Activated T-helper 17 cell treated with anti-CD3 and anti-CD28 coated beads, Interleukin-2, amount 50 U/mL, for 72 hours (primary cell): ENCODE results near the gene ZNG1A. TPM values are rescaled to one million over a fixed set of nuclear protein-coding genes. Genes with fewer than 3 reads are reported as not detected.
"Not testable (repeated sequence)": the region's sequence is repeated elsewhere in the genome, so short reads cannot be mapped to it uniquely, and the experiment has no call there.

Experiments used
- ATAC-seq: fragments of 150-1000 bp; cut with Tn5 transposase; replicated peaks from 2 replicates; pipeline ENCODE4 v1.10.0; 2021; ENCODE audit warnings: mild to moderate bottlenecking, moderate library complexity
- H3K27ac Mint-ChIP-seq: one replicate; pipeline ENCODE4 v1.8.0; 2022; ENCODE audit warnings: mixed read lengths
- H3K27me3 Mint-ChIP-seq: one replicate; pipeline ENCODE4 v1.8.0; 2022; ENCODE audit warnings: mixed read lengths
- H3K36me3 Mint-ChIP-seq: one replicate; pipeline ENCODE4 v1.8.0; 2022; ENCODE audit warnings: low read depth, mild to moderate bottlenecking, mixed read lengths
- H3K4me1 Mint-ChIP-seq: one replicate; pipeline ENCODE4 v1.8.0; 2022; ENCODE audit warnings: mixed read lengths
- H3K4me3 Mint-ChIP-seq: one replicate; pipeline ENCODE4 v1.8.0; 2022; ENCODE audit warnings: mild to moderate bottlenecking, mixed read lengths
- H3K9me3 Mint-ChIP-seq: one replicate; pipeline ENCODE4 v1.8.0; 2022; ENCODE audit warnings: mixed read lengths
- total RNA-seq, 2 donors: library from RNA; stranded (reverse); gene quantifications; one replicate each; pipeline ENCODE4 v1.2.3, GENCODE V29; 2022

ZNG1A gene
- total RNA-seq, 2 donors from 2014 or later, result 38.8 to 56.6 TPM

DNA sequence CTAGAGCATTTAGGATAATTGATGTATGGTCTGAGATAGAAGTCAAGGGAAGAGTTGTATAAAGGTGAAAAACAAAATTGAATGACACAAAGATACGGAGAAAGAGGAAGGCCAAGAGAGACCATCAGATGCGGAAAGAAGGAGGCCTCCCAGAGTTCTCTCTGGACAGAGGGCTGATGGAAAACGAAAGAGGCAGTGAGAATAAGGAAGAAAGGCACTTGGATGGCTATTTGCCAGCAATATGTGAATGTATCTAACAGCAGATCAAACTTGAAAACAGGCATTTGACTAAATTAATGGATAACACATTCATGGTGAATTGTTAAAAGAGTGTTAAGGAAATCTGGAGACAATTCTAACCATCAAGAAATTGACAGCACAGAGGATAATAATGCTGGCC, 33.4 kb upstream of the ZNG1A start:
- ATAC-seq, result no peak
- Mint-ChIP-seq H3K27ac (no peak overlapping the region), H3K36me3 (no peaks in the 10 kb centered on the region), H3K27me3 (no peaks in the 10 kb centered on the region), H3K4me3 (no peak overlapping the region), H3K9me3 (no peaks in the 10 kb centered on the region), H3K4me1 (no peaks in the 10 kb centered on the region)

DNA sequence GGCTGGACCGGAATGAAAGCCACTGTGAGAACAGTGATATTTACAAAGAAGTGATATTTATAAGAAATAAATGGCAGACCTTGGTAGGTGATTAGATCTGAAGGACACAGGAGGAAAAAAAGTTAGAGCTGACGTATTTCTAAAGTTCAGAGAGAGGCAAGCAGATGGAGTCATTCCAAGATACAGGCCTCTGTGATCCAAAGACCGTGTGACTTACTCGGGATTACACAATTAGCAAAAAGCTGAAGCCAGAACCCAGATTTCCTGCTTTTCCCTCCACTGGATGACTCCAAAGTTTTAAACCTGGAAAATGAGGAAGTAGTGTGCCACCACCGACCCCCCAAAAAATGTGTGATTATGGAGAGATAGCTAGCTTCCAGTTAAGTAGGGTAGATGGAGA, 32.7 kb upstream of the ZNG1A start:
- no peaks in the 10 kb centered on the region for H3K4me1 Mint-ChIP-seq
- no peak for ATAC-seq
- no peaks in the 10 kb centered on the region for H3K27me3 Mint-ChIP-seq
- no peaks in the 10 kb centered on the region for H3K36me3 Mint-ChIP-seq
- no peaks in the 10 kb centered on the region for H3K9me3 Mint-ChIP-seq
- no peak overlapping the region for H3K4me3 Mint-ChIP-seq
- H3K27ac Mint-ChIP-seq, result no peak overlapping the region

DNA sequence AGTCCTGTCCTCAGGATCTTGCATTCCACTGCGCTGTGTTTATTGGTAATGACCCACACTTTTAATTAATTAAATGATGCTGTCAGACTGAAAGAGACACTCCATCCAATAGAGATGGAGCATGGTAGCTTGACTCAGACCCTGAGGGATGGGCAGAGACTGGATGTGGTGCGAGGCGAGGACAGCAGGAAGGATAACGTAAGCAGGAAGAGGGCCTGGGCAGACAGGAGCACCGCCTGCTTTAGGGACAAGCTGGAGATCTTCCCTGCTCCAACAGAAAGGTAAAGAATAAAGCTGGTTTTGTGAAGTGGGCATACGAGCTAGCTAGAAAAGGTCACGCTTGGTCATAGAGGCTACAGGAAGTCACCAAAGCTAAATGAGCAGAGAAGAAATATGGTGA, 32.2 kb upstream of the ZNG1A start:
- Mint-ChIP-seq H3K4me1 (no peaks in the 10 kb centered on the region), H3K27ac (no peak overlapping the region), H3K9me3 (no peaks in the 10 kb centered on the region), H3K27me3 (no peaks in the 10 kb centered on the region), H3K36me3 (no peaks in the 10 kb centered on the region), H3K4me3 (no peak overlapping the region)
- no peak for ATAC-seq

DNA sequence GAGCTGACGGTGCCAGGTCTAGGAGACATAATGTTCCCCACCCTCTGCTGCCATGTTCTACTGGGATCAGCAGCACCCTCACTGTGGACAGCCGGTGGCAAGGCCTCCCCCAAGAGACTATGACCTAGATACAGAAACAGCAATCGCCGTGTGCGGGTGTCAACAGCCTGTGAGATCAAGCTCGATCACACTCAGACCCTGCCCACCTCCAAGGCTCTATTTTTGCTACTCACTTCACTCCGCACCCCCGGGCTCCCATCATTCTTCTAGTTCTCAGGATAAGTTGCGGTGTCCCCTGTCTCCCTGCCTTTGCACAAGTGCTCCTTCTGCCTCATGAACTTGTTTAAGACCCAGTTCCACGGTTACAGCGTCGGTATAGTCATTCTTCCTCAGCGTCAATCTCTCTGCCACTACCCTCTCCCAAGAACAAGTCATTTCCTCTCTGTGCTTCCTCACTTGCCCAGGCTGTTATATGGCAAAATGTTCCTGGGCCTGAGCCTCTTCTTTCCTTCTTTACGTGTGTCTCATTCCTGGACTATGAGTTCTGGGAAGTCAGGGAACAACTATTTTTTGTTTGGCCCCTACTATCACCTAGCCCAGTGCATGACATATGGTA, 30.4 kb upstream of the ZNG1A start:
- no peak for ATAC-seq
- H3K4me1 Mint-ChIP-seq, result no peaks in the 10 kb centered on the region
- H3K36me3 Mint-ChIP-seq, result no peaks in the 10 kb centered on the region
- H3K9me3 Mint-ChIP-seq, result no peaks in the 10 kb centered on the region
- H3K4me3 Mint-ChIP-seq, result no peak overlapping the region
- peaks cover under 1% of the 10 kb centered on the region for H3K27me3 Mint-ChIP-seq
- H3K27ac Mint-ChIP-seq, result no peak overlapping the region

DNA sequence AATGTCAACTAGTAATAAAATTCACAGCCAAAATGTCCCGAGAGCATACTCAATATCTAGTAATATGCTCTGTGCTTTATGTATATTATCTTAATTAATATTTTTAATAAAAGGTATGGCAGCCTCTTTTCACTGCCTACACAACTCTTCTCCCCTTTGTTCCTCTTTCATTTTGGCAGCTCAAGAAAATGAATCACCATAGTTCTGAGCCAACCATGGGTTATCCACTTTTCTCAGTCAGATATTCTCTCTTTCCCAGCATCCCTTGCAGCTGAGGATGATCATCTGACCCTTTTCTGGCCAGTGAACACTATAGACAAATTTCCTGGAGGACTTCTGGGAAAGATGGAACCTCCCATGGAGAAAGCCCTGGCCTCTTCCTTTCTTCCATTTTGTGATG, 27.6 kb upstream of the ZNG1A start:
- peaks cover 6% of the 10 kb centered on the region for H3K27me3 Mint-ChIP-seq
- no peaks in the 10 kb centered on the region for H3K36me3 Mint-ChIP-seq
- peak overlapping the region; percentile 56 for H3K27ac Mint-ChIP-seq
- H3K4me1 Mint-ChIP-seq, result no peaks in the 10 kb centered on the region
- ATAC-seq, result no peak
- H3K9me3 Mint-ChIP-seq, result no peaks in the 10 kb centered on the region
- H3K4me3 Mint-ChIP-seq, result no peak overlapping the region

DNA sequence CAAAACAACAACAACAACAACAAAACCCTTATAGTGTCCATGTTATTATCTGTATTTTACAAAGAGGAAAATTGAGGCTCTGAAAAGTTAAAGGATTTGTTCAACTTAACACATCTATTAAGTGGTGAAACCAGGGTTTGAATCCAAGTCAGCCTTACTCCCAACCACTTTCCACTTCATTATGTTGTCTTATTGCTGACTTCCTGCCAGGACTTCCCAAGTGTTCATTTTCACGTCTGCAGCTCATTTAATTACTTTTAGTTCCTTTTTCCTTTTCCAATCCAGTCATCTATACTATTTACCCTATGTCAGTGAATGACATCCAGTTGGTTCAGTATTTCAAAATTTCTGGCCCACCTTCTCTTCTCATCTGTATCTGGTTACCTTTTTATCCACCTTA, 20.7 kb upstream of the ZNG1A start:
- H3K27me3 Mint-ChIP-seq, ATAC-seq, H3K4me1 Mint-ChIP-seq, H3K27ac Mint-ChIP-seq, H3K9me3 Mint-ChIP-seq, H3K36me3 Mint-ChIP-seq, H3K4me3 Mint-ChIP-seq: not testable (repeated sequence)

DNA sequence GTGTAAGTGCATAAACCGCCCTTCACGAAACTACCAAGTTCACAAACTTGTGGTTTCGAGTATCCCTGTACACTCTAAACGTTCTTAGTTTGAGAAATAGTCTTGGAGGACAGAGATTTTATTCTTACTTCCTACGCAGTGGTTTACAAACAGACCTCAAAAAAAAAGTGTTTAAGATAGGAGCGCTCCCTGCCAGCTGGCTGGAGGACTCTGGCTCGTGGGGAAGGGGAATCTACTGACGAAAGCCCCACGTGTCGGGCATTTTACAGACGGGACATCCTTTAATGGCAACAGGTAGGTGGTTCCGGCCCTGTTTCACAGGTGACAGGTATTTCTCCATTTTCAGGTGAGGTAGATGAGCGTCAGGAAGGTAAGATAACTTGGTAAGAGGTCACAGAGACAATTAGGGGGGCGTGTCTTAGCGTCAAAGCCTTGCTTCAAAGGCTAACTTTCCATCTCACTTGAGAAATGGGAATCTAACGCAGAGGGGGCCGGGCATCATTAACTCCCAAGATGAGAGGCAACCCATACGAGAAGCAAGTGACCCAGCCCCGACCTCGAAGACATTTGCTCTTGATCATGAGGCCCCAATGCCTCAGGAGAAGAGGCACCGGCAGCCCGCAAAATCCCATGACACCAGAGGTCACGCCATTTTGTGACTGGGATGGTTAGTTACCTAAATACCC, 573 bp downstream of the ZNG1A start:
- not testable (repeated sequence) for H3K9me3 Mint-ChIP-seq, H3K27me3 Mint-ChIP-seq, ATAC-seq, H3K4me1 Mint-ChIP-seq
- H3K36me3 Mint-ChIP-seq, result peaks cover 18% of the 10 kb centered on the region
- peak overlapping the region; percentile 84 for H3K4me3 Mint-ChIP-seq
- H3K27ac Mint-ChIP-seq, result peak overlapping the region; percentile 82

DNA sequence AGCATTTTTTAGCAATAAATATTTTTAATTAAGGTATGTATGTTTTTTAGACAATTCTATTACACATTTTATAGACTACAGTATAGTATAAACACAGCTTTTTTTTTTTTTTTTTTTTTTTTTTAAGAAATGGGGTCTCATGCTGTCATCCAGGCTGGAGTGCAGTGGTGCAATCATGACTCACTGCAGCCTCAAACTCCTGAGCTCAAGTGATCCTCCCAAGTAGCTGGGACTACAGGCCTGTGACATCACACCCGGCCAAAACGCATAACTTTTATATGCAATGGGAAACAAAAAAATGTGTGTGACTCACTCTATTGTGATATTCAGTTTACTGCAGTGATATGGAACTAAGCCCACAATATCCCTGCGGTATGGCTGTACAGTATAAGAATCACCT, 9.1 kb downstream of the ZNG1A start:
- H3K9me3 Mint-ChIP-seq, H3K4me1 Mint-ChIP-seq, H3K4me3 Mint-ChIP-seq, ATAC-seq, H3K27me3 Mint-ChIP-seq, H3K27ac Mint-ChIP-seq: not testable (repeated sequence)
- H3K36me3 Mint-ChIP-seq, result peaks cover 35% of the 10 kb centered on the region

DNA sequence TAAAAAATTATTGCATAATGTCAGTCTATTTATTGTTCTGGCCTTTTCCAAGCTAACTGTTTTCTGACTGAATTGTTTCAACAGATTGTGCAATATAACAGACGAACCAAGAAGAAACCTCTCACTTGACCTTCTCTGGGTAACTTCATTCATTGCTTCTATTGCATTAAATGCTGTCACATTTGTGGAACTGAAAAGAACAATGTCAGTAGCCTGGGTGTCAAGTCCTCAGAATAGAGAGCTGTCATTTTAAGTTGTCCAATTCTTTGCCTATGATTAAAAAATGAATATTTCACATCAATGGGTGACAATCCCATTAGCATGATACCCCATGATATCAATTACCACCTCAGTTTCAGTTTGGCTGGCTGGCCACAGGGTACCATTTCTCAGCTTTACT, 19.0 kb downstream of the ZNG1A start:
- H3K4me3 Mint-ChIP-seq, H3K27ac Mint-ChIP-seq, H3K36me3 Mint-ChIP-seq, ATAC-seq, H3K9me3 Mint-ChIP-seq, H3K4me1 Mint-ChIP-seq, H3K27me3 Mint-ChIP-seq: not testable (repeated sequence)

DNA sequence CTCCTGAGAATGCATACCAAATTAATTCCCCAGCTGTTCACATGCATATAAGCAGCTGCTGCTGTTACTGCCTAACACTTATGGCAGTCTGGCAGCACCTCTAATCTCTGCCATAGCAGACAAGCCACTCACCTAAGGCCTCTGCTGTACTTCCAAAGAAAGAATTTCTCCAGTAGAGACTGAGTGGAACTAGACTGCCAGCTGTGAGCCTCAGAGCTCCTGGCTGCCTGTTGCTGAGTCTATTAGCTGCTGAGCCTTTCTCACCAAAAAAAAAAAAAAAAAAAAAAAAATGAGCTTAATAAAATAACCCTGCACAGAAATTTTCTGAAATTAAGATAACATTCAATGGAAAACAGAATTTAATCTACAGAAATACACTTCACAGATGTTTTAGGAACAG, 27.7 kb downstream of the ZNG1A start:
- H3K4me3 Mint-ChIP-seq, H3K36me3 Mint-ChIP-seq, H3K27ac Mint-ChIP-seq, H3K4me1 Mint-ChIP-seq, H3K9me3 Mint-ChIP-seq, H3K27me3 Mint-ChIP-seq, ATAC-seq: not testable (repeated sequence)

DNA sequence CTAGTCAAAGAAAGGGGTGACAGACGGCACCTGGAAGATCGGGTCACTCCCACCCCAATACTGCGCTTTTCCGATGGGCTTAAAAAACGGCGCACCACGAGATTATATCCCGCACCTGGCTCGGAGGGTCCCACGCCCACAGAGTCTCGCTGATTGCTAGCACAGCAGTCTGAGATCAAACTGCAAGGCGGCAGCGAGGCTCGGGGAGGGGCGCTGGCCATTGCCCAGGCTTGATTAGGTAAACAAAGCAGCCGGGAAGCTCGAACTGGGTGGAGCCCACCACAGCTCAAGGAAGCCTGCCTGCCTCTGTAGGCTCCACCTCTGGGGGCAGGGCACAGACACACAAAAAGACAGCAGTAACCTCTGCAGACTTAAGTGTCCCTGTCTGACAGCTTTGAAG, 39.0 kb downstream of the ZNG1A start:
- H3K4me3 Mint-ChIP-seq, H3K4me1 Mint-ChIP-seq, H3K9me3 Mint-ChIP-seq, H3K27me3 Mint-ChIP-seq, H3K27ac Mint-ChIP-seq, ATAC-seq, H3K36me3 Mint-ChIP-seq: not testable (repeated sequence)

DNA sequence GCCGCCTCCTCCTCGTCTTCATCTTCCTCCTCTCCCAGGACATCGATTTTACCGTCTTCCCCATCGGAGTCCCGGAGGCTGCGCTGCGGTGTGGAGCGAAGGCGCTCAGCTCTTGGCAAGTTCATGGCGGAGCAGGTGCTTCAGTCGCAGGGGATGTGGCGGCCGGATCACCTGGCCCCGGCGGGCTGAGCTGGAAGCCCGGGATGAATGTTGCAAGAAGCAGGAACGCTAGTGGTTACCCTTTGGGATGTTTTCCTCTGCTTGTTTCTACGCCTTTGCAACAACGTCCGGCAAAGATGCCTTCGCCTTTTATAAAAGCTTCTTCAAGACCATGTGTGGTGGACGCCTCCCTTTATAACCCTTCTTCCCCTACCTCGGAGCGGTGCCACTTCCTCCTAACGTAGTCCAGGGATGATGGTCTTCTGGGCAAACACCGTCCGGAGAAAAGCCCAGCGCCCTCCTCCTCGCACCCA, 60.8 kb downstream of the ZNG1A start, which contains the start of gene FOXD4:
FOXD4 (minus strand) TSS at position 423 of the 473 bp plus-strand sequence; CDS start at position 125, 298 bp downstream.
- Mint-ChIP-seq H3K36me3 (peaks cover 25% of the 10 kb centered on the region), H3K27me3 (peaks cover 22% of the 10 kb centered on the region), H3K4me3 (peak within 1 kb of the TSS; percentile 62)
- not testable (repeated sequence) for H3K4me1 Mint-ChIP-seq, ATAC-seq, H3K27ac Mint-ChIP-seq, H3K9me3 Mint-ChIP-seq

DNA sequence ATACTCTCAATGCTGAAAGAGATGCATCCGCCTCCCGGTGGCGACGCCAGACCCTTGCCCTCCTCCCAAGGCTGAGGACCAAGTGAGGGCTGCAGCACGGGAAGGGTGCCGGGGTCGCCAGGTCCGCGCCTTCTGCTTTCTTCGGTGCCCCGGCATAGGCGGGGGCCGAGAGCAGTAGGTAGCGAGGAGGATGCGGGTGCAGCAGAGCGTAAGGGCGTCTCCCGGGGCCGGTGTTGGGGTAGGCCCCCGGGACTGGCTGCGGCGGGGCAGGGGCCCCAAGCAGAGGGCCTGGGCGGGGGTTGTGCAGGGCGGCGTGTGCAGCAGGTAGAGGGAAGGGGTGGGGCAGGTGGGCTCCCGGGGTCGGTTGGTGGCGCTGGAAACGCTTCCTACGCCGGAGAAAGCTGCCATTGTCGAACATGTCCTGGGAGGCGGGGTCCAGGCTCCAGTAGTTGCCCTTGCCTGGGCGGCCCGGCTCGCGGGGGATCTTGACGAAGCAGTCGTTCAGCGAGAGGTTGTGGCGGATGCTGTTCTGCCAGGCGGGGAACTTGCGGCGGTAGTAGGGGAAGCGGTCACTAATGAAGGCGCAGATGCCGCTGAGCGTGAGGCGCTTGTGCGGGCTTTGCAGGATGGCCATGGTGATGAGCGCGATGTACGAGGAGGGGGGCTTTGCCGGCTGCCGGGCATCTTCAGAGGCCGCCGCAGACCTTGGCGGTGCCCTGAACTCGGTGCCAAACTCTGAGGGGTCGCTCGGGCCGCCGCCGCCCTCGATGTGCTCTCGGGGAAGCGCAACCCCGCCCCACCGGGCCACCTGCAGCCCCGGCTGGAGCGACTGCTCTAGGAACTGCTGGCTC, 61.5 kb downstream of the ZNG1A start:
- H3K27ac Mint-ChIP-seq, H3K4me1 Mint-ChIP-seq, ATAC-seq, H3K9me3 Mint-ChIP-seq: not testable (repeated sequence)
- H3K4me3 Mint-ChIP-seq, result peak overlapping the region; percentile 62
- H3K36me3 Mint-ChIP-seq, result peaks cover 25% of the 10 kb centered on the region
- H3K27me3 Mint-ChIP-seq, result peaks cover 22% of the 10 kb centered on the region

DNA sequence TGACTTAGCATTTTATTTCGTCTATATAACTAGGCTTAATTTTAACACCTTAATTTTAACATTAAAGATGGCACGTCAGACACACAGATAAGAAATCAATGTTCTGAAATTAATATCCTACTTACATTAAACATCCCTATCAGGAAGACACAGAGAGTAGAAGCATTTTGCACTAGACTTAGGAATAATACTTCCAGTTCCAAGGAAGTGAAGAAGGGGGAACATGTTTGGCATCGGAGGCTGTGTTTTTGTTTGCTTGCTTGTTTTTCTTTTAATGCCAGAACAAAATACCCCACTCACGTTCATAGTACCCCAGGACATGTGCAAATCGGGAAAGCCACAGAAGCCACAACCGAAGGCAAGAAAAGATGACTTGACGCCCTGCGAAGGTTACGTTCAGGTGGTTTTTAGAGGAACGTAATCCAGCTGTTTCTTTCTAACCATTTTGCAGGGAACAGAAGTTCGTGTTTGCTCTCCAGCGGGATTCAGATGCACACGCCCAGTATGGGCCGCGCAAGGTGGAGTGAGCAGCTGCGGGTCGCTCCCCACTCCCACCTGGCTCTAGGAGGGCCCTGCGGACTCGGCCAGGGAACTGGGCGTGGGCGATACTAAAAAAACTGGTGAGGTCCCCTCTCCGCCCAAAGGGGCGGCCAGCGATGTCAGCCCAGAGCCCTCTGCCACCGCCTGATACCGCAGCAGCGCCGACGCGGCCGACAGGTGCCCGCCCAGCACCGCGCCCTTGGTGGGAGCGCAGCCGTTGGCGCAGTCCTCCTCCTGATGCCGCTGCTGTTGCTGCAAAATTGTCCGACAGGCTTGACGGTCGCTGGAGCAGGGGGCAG, 62.4 kb downstream of the ZNG1A start:
- Mint-ChIP-seq H3K4me3 (peak overlapping the region; percentile 44), H3K36me3 (peaks cover 25% of the 10 kb centered on the region), H3K27me3 (peaks cover 22% of the 10 kb centered on the region)
- not testable (repeated sequence) for H3K9me3 Mint-ChIP-seq, ATAC-seq, H3K27ac Mint-ChIP-seq, H3K4me1 Mint-ChIP-seq
